ENCODE data around the gene RAB34.
"Not testable (repeated sequence)": the region's sequence is repeated elsewhere in the genome, so short reads cannot be mapped to it uniquely, and the experiment has no call there.

Gene RAB34

DNA sequence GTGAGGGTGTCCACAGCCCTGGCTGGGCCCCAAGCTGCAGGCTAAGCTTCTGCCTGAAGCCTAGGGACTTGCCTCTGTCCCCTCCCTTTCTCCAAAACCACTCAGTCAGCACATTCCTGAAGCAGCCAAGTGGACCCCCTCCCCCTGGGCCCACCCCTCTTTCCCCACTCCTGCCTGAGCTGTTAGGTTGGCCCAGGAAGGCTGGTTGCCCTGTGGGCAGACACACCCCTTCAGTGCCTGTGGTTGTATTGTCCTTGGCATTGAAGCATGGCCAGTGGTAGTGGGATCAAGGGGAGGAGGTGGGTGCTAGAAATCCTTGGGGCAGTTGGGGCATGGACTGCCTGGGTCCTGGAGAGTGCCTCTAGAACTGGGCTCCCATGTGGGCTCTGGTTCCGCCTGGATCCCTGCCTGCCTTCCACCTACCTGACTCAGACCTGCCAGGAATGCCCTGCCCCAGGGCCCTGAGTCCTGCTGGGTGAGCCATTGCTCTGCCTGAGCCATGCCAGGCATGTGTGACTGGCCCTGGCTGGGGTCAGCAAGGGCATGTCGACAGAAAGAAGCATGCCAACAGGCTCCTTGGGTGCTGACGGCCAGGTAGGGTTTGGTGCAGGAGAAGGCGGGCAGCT, 28.2 kb upstream of the RAB34 start:
- DNase-seq, result no peak

GRCh38 chr17:28744972-28745785, 27.5 kb upstream of the RAB34 start:
- DNase-seq, result peak; percentile 81

- peak; percentile 77 for DNase-seq
Observed at GRCh38 chr17:28744104-28744971, 26.7 kb upstream of the RAB34 start.

DNA sequence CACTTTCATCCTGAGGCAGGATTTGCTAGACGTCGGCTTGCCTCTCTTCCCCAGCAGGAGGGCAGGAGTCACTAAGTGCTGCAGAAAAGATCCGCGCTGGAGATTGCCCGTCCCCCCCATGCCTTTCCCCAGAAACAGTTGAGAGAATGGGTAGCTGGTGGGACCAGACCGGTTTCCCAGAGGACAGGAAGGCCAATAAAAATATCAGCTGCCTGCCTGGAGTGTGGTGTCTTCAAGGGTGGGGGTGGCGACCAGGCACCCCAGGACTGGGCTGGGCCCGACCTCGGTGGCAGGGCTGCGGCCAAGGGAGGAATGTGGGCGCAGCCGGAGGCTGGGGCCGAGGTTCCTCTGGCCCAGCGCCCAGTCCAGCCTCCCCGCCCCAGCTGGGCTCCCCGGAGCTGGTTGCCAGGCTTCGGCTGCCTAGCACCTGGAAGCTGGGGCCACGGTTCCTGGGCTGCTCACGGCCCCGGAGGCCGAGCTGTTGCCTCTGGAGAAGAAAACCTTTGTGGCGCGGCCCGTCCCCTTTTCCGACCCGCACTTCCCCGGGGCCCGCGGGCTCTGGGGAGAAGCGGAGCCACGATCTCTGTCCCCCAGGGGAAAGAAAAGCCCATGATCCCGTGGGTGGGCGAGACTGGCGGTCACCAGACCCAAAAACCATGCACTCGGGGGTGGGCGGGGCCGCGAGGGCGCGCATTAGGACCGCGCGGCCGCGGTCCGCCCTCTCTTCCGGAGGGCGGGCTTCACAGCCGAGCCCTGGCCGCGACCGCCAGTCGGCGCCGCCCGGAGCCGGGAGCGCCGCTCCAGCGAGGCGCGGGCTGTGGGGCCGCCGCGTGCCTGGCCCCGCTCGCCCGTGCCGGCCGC, 25.8 kb upstream of the RAB34 start, which contains the start of gene TRAF4:
TRAF4 (plus strand) TSS at position 769 of the 861 bp plus-strand sequence. CDS start 102 bp downstream, outside the sequence.
- DNase-seq, result peak; percentile 88

DNA sequence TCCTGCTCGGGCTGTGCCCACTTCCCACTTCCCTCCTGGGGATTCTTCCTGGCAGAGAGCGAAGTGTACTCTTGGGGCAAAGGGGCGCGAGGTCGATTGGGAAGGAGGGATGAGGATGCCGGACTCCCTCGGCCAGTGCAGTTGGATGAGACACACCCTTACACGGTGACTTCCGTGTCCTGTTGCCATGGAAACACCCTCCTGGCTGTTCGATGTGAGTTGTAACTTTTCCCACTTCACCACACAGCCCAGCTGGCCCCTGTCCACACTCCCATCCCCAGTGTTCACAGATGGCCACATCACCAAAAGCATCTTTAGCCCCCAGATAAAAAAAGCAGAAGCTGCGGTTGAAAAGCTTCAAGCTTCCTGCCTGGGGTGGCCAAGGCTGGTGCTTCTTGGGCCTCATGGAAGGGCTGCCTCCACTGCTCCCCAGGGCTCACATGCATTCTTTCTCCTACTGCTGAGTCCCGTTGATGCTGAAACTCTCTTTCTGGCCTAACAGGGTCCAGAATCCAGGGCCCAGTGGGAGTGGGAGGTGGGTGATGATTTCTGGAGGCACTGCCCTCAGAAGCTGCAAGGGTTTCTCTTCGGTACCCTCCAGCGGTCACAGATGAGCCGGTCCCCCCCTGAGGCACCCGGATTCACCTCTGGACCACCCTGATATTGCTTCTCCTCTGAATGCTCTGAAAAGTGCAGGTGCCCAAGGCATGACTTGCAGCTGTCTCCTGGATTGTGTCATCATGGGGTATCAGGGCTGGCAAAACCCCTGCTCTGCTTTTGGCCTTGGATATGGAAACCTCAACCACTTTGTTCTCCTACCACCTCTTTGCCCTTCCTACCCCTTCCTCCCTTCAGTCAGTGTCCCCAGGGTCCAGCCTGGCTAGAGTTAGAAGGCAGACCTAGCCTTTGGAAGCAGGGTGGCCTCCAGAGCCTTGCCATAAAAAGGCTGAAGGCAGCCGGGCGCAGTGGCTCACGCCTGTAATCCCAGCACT, 24.0 kb upstream of the RAB34 start:
- DNase-seq, result no peak

DNA sequence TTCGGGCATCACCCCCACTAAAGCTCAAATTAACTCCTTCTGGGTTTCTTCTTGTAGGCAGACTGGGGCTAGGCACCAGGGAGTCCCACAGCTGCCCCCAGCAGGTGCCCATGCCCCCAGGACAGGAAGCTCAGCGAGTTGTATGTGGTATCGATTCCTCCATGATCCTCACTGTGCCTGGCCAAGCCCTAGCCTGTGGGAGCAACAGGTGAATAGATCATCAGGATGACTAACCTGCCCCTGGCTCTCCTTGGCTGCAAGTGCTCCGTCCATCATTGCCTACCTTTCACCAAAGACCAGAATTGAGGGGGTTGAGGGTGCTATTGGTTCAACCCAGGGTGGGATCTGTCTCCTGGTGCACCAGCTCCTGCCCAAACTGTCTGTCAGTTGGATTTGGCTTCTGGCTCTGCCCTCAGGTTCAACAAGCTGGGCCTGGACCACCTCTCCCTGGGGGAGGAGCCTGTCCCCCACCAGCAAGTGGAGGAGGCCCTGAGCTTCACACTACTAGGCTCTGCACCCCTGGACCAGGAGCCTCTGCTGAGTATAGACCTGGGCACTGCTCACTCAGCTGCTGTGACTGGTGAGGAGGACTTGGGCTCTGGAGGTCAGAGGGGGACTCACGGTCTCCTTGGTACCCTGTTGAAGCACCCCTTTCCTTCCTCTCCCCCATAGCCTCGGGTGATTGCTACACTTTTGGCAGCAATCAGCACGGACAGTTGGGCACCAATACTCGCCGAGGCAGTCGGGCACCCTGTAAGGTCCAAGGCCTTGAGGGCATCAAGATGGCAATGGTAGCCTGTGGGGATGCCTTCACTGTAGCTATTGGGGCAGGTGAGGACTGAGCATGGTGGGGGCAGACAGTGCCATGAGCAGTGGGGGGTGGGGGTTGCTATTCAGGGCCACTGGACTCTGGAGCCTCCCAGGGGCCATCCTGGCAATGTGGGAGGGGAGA, 23.0 kb upstream of the RAB34 start:
- no peak for DNase-seq

DNA sequence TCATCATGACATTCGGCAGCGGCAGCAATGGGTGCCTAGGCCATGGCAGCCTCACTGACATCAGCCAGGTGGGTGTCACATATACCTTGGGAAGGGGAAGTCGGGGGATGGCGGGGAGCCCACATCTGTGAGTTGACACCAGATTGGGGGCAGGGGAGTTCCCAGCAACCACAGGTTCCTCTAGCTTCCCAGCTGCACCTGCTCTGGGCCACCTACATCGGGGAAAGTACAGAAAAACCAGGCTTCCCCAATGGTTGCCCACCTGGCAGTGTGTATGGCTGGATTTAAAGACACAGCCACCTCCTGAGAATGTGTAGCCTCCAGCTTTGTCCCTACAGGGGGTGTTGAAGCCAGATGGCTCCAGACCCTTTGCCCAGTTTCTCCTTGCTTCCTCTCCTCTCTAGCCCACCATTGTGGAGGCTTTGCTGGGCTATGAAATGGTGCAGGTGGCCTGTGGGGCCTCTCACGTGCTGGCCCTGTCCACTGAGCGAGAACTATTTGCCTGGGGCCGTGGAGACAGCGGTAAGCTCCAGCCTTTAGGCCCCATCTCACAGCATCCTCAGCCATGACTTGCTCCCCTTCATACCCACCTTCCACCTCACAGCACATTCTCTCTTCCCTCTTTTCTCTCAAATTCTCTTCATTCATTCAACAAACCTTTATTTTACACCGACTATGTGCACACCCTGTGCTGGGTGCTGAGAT, 21.2 kb upstream of the RAB34 start:
- no peak for DNase-seq

- no peak for DNase-seq
Observed at GRCh38 chr17:28737770-28738679, 20.4 kb upstream of the RAB34 start.

DNA sequence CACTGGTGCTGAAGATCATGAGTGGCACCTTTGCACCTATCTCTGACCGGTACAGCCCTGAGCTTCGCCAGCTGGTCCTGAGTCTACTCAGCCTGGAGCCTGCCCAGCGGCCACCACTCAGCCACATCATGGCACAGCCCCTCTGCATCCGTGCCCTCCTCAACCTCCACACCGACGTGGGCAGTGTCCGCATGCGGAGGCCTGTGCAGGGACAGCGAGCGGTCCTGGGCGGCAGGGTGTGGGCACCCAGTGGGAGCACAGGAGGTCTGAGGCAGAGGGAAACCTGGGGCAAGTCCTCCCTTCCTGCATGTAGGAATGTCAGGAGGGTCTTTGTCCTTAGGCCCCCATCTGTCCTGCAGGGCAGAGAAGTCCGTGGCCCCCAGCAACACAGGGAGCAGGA, 19.6 kb upstream of the RAB34 start:
- DNase-seq, result no peak

- not testable (repeated sequence) for DNase-seq
Observed at GRCh38 chr17:28735913-28736769, 18.5 kb upstream of the RAB34 start.

DNA sequence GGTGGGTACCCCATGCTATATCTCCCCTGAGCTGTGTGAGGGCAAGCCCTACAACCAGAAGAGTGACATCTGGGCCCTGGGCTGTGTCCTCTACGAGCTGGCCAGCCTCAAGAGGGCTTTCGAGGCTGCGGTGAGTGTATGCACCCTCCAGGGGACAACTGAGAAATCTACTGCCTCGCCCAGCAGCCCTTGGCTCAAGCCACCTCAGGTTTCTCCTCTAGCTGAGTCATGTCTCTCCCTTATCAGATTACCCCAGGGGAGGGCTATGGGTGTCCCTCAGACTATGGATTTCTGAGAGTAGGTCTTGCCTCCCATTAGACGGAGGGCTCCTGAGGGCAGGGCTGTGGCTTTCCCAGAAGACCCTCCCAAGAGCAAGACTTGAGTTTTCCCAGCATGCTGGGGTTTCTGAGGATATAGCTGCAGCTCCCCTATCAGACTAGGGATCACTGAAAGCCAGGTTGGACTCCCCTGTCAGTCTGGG, 17.6 kb upstream of the RAB34 start:
- DNase-seq, result no peak

- DNase-seq, result no peak
Observed at GRCh38 chr17:28734712-28735241, 17.1 kb upstream of the RAB34 start.

DNA sequence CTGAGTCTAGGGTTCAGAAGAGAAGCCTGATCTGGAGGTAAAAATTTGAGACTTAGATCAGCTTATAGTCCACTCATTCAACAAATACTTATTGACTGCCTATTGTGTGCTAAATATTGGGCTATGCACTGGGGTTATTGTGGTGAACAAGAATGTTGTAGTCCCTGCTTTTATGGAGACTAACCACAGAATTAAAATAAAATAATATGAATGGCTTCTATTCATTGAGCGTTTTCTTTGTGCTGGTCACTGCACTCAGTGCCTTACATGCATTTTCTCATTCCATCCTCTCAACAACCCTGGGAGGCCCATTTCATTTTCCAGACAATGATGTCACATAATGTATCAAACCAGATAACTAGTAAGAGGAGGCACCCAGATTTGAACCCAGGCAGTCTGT, 15.7 kb upstream of the RAB34 start:
- DNase-seq, result no peak

GRCh38 chr17:28729950-28730330, 12.3 kb upstream of the RAB34 start:
- DNase-seq, result no peak

GRCh38 chr17:28728364-28729200, 10.9 kb upstream of the RAB34 start, which contains the start of gene NEK8:
Gene NEK8 (plus strand): TSS chr17:28728788. CDS start chr17:28728814, 26 bp downstream.
- DNase-seq, result peak; percentile 97
